Suprapubic skin (tissue), 4 donors: ENCODE measurements around the gene DENND2A.

Experiments
- EP300 ChIP-seq: sonication (generic); formaldehyde crosslinking; IDR thresholded peaks from one replicate; pipeline ENCODE4 v1.6.1; 2017; ENCODE audit warnings: antibody characterized with exemption
- POLR2A ChIP-seq, 2 donors: fragments of 450-650 bp; IDR thresholded peaks; one replicate each; pipeline ENCODE4 v1.6.1; 2017; ENCODE audit warnings: antibody characterized with exemption in 2 of 2, mild to moderate bottlenecking in 2 of 2, moderate library complexity in 2 of 2
- POLR2AphosphoS5 ChIP-seq, 3 donors: sonication (generic); formaldehyde crosslinking; IDR thresholded peaks; one replicate each; pipeline ENCODE4 v1.6.1; 2017; ENCODE audit warnings: antibody characterized with exemption in 3 of 3
- TF ChIP-seq, protein P1 (sequence below), 2 donors: fragments of 200-600 bp in 1 of 2; fragments of 450-650 bp in 1 of 2; sonication (generic) in 1 of 2; IDR thresholded peaks; one replicate each; pipeline ENCODE4 v1.5.1; 2016 to 2019; ENCODE audit warnings: antibody characterized with exemption in 2 of 2, mild to moderate bottlenecking in 1 of 2, moderate library complexity in 1 of 2

DNA sequence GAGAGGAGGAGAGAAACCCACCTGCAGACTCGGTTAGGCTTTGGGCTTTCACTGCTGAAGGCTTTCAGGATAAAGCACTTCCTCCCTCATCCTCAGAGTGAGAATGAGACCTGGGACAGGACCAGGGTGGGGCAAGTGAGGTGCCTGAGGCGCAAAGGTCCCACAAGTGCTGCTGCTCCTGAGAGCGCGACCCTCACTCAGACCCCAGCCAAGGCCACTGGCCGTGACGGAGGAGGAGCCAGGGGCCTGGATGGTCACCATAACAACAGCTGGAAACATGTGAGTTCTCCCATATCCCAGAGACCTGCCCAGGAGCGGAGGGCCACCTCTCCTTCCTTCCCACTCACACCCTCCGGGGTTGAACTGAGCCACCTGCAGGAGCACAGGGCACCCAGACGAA lies 114.4 kb downstream of the DENND2A start:
- TF ChIP-seq, protein P1, sequence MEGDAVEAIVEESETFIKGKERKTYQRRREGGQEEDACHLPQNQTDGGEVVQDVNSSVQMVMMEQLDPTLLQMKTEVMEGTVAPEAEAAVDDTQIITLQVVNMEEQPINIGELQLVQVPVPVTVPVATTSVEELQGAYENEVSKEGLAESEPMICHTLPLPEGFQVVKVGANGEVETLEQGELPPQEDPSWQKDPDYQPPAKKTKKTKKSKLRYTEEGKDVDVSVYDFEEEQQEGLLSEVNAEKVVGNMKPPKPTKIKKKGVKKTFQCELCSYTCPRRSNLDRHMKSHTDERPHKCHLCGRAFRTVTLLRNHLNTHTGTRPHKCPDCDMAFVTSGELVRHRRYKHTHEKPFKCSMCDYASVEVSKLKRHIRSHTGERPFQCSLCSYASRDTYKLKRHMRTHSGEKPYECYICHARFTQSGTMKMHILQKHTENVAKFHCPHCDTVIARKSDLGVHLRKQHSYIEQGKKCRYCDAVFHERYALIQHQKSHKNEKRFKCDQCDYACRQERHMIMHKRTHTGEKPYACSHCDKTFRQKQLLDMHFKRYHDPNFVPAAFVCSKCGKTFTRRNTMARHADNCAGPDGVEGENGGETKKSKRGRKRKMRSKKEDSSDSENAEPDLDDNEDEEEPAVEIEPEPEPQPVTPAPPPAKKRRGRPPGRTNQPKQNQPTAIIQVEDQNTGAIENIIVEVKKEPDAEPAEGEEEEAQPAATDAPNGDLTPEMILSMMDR (IDR thresholded peaks at IDR 0.05): no peak
- no peak for TF ChIP-seq POLR2A (IDR thresholded peaks at IDR 0.05)
- TF ChIP-seq EP300: no peak
- no peak for TF ChIP-seq POLR2AphosphoS5 (IDR thresholded peaks at IDR 0.05)
